ENCODE measurements around the gene ZCCHC4. TPM values are rescaled to one million over a fixed set of nuclear protein-coding genes. Genes with fewer than 3 reads are reported as not detected.

Gene ZCCHC4
- total and polyA plus RNA-seq, 2 of the 8 experiments (the other 6 are each of a cell fraction or from before 2014, with no cell fraction given), result 9.8 to 12.5 TPM

GRCh38 chr4:25312496-25313200 is at the start of gene ZCCHC4 (continued):
- TF ChIP-seq FOSL1 (IDR thresholded peaks at IDR 0.05; ENCODE audit: insufficient read depth, low read depth, low read length), result peak; percentile 70; the same call in 1 of the 2 replicates
- peak; percentile 45 to 58; a peak in 1 of 4 replicates for TF ChIP-seq HDAC2 (IDR thresholded peaks at IDR 0.05; ENCODE audit: borderline replicate concordance in 1 of 2, low read depth in 2 of 2, low read length in 2 of 2)
- TF ChIP-seq GABPA (IDR thresholded peaks at IDR 0.05; ENCODE audit: borderline replicate concordance, insufficient read depth, low read length), result no peak
- peak; percentile 88 for TF ChIP-seq SP4 (IDR thresholded peaks at IDR 0.05; ENCODE audit: low read length)
- TF ChIP-seq EP300 (IDR thresholded peaks at IDR 0.05; ENCODE audit: borderline replicate concordance in 1 of 2, low read depth in 2 of 2, low read length in 2 of 2), result no peak; a peak in 1 of 3 replicates
- TF ChIP-seq ATF3 (IDR thresholded peaks at IDR 0.05; ENCODE audit: insufficient read depth, low read depth, low read length), result peak; percentile 57; the same call in 1 of the 2 replicates
- peak; percentile 69 for TF ChIP-seq JUND (IDR thresholded peaks at IDR 0.05; ENCODE audit: low read length)
- TF ChIP-seq CREB1 (IDR thresholded peaks at IDR 0.05), result peak; percentile 66
- peak; percentile 98 for TF ChIP-seq SP2 (IDR thresholded peaks at IDR 0.05; ENCODE audit: low read length)
- TF ChIP-seq KDM1A (IDR thresholded peaks at IDR 0.05; ENCODE audit: borderline replicate concordance, low read length), result 0 out of 2 replicates have a peak, but pooled peaks have one; percentile 40
- peak; percentile 92 for TF ChIP-seq ASH2L (IDR thresholded peaks at IDR 0.05; ENCODE audit: low read length)
- 0 out of 2 replicates have a peak, but pooled peaks have one; percentile 33 for TF ChIP-seq RXRA (IDR thresholded peaks at IDR 0.05; ENCODE audit: insufficient read depth, low read depth, low read length)
- peak; percentile 45 to 62; a peak in 3 of 4 replicates for TF ChIP-seq RAD21 (IDR thresholded peaks at IDR 0.05 in 1 of 2, conservative IDR thresholded peaks at IDR 0.05 in 1 of 2; ENCODE audit: low read depth in 2 of 2, low read length in 2 of 2)
- TF ChIP-seq CTCF (IDR thresholded peaks at IDR 0.05; ENCODE audit: control extremely low read depth in 1 of 3, insufficient read depth in 1 of 3, low read depth in 1 of 3, low read length in 3 of 3), result peak; percentile 92 to 99 (median 99)
- peak; percentile 89 for TF ChIP-seq SP1 (IDR thresholded peaks at IDR 0.05; ENCODE audit: low read depth, low read length)
- TF ChIP-seq TBP (IDR thresholded peaks at IDR 0.05; ENCODE audit: low read depth, low read length), result peak; percentile 91
- peak; percentile 76; the same call in 1 of the 2 replicates for TF ChIP-seq ATF2 (IDR thresholded peaks at IDR 0.05; ENCODE audit: low read length)
- TF ChIP-seq POU5F1 (IDR thresholded peaks at IDR 0.05; ENCODE audit: low read depth, low read length), result peak; percentile 26; the same call in 1 of the 2 replicates
